ENCODE measurements around the gene STOML2. TPM values are rescaled to one million over a fixed set of nuclear protein-coding genes. Genes with fewer than 3 reads are reported as not detected.

STOML2 gene
- total RNA-seq, 1 experiment from 2014 or later: 175 TPM

GRCh38 chr9:35054871-35055644 is 47.9 kb downstream of the STOML2 start:
- POLR2A ChIA-PET (ENCODE audit: unreplicated experiment): no interaction called here
- H3K27ac ChIP-seq (ENCODE audit: low read length): no peak overlapping the region
- BruUV-seq (replicated peaks): no TSS peak
- H3K4me3 ChIP-seq (ENCODE audit: low read length): no peak overlapping the region
- ATAC-seq (no peak), DNase-seq (no peak)
- H3K79me2 ChIP-seq (ENCODE audit: low read length): no peaks in the 10 kb centered on the region
- no peak overlapping the region for H2AFZ ChIP-seq (ENCODE audit: low read length)
- no peaks in the 10 kb centered on the region for H3K9me3 ChIP-seq (ENCODE audit: low read length)
- H3K9me2 ChIP-seq (replicated peaks; ENCODE audit: low read length): no peaks in the 10 kb centered on the region
- H3K4me1 ChIP-seq (ENCODE audit: insufficient read depth, low read length): no peaks in the 10 kb centered on the region
- H3F3A ChIP-seq (ENCODE audit: low read length, unreplicated experiment): no peaks in the 10 kb centered on the region
- H3K27me3 ChIP-seq (ENCODE audit: low read length): no peaks in the 10 kb centered on the region
- H3K36me3 ChIP-seq (ENCODE audit: low read depth, low read length): peaks cover 50% of the 10 kb centered on the region
- TF ChIP-seq, protein P1, sequence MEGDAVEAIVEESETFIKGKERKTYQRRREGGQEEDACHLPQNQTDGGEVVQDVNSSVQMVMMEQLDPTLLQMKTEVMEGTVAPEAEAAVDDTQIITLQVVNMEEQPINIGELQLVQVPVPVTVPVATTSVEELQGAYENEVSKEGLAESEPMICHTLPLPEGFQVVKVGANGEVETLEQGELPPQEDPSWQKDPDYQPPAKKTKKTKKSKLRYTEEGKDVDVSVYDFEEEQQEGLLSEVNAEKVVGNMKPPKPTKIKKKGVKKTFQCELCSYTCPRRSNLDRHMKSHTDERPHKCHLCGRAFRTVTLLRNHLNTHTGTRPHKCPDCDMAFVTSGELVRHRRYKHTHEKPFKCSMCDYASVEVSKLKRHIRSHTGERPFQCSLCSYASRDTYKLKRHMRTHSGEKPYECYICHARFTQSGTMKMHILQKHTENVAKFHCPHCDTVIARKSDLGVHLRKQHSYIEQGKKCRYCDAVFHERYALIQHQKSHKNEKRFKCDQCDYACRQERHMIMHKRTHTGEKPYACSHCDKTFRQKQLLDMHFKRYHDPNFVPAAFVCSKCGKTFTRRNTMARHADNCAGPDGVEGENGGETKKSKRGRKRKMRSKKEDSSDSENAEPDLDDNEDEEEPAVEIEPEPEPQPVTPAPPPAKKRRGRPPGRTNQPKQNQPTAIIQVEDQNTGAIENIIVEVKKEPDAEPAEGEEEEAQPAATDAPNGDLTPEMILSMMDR (conservative IDR thresholded peaks at IDR 0.05; ENCODE audit: low read depth, low read length): no peak
- TF ChIP-seq EZH2phosphoT487 (IDR thresholded peaks at IDR 0.05; ENCODE audit: borderline replicate concordance, low read length) (no peak), EZH2 (IDR thresholded peaks at IDR 0.05; ENCODE audit: low read length, unreplicated experiment) (no peak)
- H3K9ac ChIP-seq (ENCODE audit: low read length): no peak overlapping the region
- intact Hi-C loops (cut with micrococcal nuclease): no loop called here
- peaks cover 3% of the 10 kb centered on the region; the same call in 1 of the 2 replicates for H4K20me1 ChIP-seq (ENCODE audit: low read length)
- H3K4me2 ChIP-seq (ENCODE audit: low read length): no peak overlapping the region
- CTCF ChIA-PET: no interaction called here

GRCh38 chr9:35054185-35054835 is 48.6 kb downstream of the STOML2 start:
- H2AFZ ChIP-seq (ENCODE audit: low read length): no peak overlapping the region
- no peaks in the 10 kb centered on the region for H3K9me3 ChIP-seq (ENCODE audit: low read length)
- H4K20me1 ChIP-seq (ENCODE audit: low read length): peaks cover 3% of the 10 kb centered on the region; the same call in 1 of the 2 replicates
- H3K4me3 ChIP-seq (ENCODE audit: low read length): no peak overlapping the region
- CTCF ChIA-PET: no interaction called here
- no peak overlapping the region for H3K9ac ChIP-seq (ENCODE audit: low read length)
- H3F3A ChIP-seq (ENCODE audit: low read length, unreplicated experiment): no peaks in the 10 kb centered on the region
- TF ChIP-seq EZH2phosphoT487 (IDR thresholded peaks at IDR 0.05; ENCODE audit: borderline replicate concordance, low read length) (no peak), EZH2 (IDR thresholded peaks at IDR 0.05; ENCODE audit: low read length, unreplicated experiment) (no peak)
- TF ChIP-seq, protein P1 (conservative IDR thresholded peaks at IDR 0.05; ENCODE audit: low read depth, low read length): no peak
- H3K9me2 ChIP-seq (replicated peaks; ENCODE audit: low read length): no peaks in the 10 kb centered on the region
- H3K4me2 ChIP-seq (ENCODE audit: low read length): no peak overlapping the region
- H3K27me3 ChIP-seq (ENCODE audit: low read length): no peaks in the 10 kb centered on the region
- no peaks in the 10 kb centered on the region for H3K4me1 ChIP-seq (ENCODE audit: insufficient read depth, low read length)
- POLR2A ChIA-PET (ENCODE audit: unreplicated experiment): no interaction called here
- H3K27ac ChIP-seq (ENCODE audit: low read length): no peak overlapping the region
- ATAC-seq (no peak), DNase-seq (no peak)
- no TSS peak for BruUV-seq (replicated peaks)
- no peaks in the 10 kb centered on the region for H3K79me2 ChIP-seq (ENCODE audit: low read length)
- H3K36me3 ChIP-seq (ENCODE audit: low read depth, low read length): peaks cover 46% of the 10 kb centered on the region
- intact Hi-C loops (cut with micrococcal nuclease): no loop called here
